ENCODE results near the gene ENPP6.

GRCh38 chr4:184196730-184197385 is 20.8 kb downstream of the ENPP6 start:
- TF ChIP-seq CTCF (conservative IDR thresholded peaks at IDR 0.05; ENCODE audit: low read depth, low read length) (no peak), EZH2 (IDR thresholded peaks at IDR 0.05; ENCODE audit: borderline replicate concordance, low read depth, low read length, poor library complexity, severe bottlenecking) (no peak)
